ENCODE results near the gene CLOCK.

Gene CLOCK

GRCh38 chr4:55396308-55397125 lies 150.2 kb downstream of the CLOCK start:
- peaks cover 26% of the 10 kb centered on the region for H3K4me1 ChIP-seq (ENCODE audit: insufficient read depth, low read length)
- H2AFZ ChIP-seq (ENCODE audit: low read depth, low read length): peak overlapping the region; percentile 83
- H3K9me3 ChIP-seq (ENCODE audit: low read length): no peaks in the 10 kb centered on the region
- peaks cover 13% of the 10 kb centered on the region for H3K36me3 ChIP-seq (ENCODE audit: insufficient read depth, low read length)
- no peaks in the 10 kb centered on the region for H3K27me3 ChIP-seq (ENCODE audit: insufficient read depth, low read length)
- peak overlapping the region; percentile 96 for H3K4me3 ChIP-seq (ENCODE audit: low read length)

DNA sequence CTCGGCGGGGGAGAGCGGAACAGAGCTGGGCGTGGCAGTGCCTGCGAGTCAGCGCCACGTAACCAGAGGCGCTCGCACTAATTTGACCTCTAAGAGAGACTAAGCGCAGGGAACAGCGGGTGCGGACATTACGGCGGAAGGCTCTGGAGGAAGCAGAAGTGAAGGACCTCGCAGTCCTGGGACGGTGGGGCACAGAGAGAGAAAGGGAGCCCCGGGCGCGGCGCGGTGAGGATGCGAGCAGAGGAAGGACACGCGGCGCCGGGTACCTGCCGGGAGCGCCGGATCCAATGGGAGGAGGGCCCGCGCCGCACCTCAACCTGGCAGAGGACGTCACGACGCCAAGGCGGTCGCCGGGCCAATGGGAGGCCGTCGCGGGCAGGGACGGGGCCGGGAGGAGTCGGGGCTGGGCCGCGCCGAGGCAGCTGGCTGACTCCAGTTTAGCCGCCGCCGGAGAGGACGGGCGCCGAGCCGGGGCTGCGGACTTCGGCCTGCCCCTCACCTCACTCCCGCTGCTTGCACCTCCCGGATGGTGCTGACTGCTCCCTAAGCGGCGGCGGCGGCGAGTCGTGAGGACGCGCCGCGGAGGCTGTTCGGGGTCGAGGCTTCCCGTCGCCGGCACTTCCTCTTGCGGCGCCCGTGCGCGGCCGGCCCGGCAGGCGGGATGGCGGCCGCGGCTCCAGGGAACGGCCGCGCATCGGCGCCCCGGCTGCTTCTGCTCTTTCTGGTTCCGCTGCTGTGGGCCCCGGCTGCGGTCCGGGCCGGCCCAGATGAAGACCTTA lies 151.0 kb downstream of the CLOCK start, which contains the start of gene TMEM165:
Gene TMEM165 (plus strand): TSS at position 429 of the 779 bp plus-strand sequence. CDS start 233 bp downstream, at position 662.
- H3K27me3 ChIP-seq (ENCODE audit: insufficient read depth, low read length): no peaks in the 10 kb centered on the region
- H3K36me3 ChIP-seq (ENCODE audit: insufficient read depth, low read length): peaks cover 5% of the 10 kb centered on the region
- peak within 1 kb of the TSS; percentile 83 for H2AFZ ChIP-seq (ENCODE audit: low read depth, low read length)
- no peaks in the 10 kb centered on the region for H3K9me3 ChIP-seq (ENCODE audit: low read length)
- H3K4me3 ChIP-seq (ENCODE audit: low read length): peak within 1 kb of the TSS; percentile 96
- peaks cover 26% of the 10 kb centered on the region for H3K4me1 ChIP-seq (ENCODE audit: insufficient read depth, low read length)

DNA sequence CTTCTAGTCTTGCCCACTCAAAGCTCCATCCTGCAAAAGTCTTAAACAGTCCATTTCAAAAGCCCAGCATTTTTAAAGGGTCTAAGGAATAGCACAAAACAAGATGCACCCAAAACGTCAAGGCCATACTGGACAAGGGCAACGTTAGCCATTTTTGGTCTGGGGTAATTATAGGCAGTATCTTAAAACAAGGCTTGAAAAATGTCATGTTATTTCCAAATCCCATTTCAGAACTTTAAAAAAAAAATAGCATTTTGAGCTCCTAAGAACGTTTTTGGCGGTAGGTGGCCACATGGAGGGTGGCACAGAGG lies 151.5 kb downstream of the CLOCK start:
- H3K36me3 ChIP-seq (ENCODE audit: insufficient read depth, low read length): peaks cover 3% of the 10 kb centered on the region
- peak overlapping the region; percentile 83 for H2AFZ ChIP-seq (ENCODE audit: low read depth, low read length)
- peaks cover 26% of the 10 kb centered on the region for H3K4me1 ChIP-seq (ENCODE audit: insufficient read depth, low read length)
- no peaks in the 10 kb centered on the region for H3K27me3 ChIP-seq (ENCODE audit: insufficient read depth, low read length)
- no peaks in the 10 kb centered on the region for H3K9me3 ChIP-seq (ENCODE audit: low read length)
- peak overlapping the region; percentile 96 for H3K4me3 ChIP-seq (ENCODE audit: low read length)

DNA sequence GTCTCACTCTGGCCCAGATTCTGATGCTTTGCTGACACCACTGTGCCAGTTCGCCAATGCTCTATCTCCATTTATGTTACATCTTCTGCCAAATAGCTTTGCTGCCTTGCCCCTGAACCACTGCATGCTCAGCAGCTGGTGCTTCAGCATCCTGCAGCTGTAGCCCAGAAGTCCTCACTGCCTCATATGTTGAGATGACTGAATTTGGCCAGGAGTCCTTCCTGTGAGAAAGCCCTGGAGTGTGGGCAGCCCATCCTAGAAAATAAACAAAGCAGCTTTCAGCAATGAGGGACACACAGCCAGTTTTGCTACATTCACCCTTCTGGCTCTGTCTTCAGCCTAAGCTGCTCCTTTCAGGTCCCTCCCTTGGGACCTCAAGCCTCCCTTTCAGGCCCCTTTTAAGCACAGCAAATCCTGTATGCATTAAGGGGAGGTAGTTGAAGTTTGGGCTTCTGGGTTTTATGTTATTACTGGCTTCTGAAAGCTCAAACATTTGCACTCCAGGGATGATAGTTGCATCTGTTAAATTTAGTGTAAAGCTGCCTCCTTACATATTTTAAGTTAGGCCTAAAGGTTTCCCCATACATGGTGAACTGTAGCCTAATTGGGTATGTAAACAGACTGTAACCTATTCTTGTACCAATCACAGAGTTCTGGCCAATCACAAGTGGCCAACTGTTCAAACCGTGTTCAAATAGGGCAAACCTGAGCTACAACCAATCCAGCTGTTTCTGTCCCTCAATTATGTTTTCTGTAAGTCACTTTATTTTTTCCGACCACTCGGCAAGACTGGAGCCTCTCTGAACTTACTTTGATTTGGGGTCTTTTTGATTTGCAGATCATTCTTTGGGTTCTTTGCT lies 153.0 kb downstream of the CLOCK start:
- peaks cover 20% of the 10 kb centered on the region for H3K4me1 ChIP-seq (ENCODE audit: insufficient read depth, low read length)
- H3K27me3 ChIP-seq (ENCODE audit: insufficient read depth, low read length): no peaks in the 10 kb centered on the region
- no peaks in the 10 kb centered on the region for H3K9me3 ChIP-seq (ENCODE audit: low read length)
- H3K4me3 ChIP-seq (ENCODE audit: low read length): no peak overlapping the region
- H2AFZ ChIP-seq (ENCODE audit: low read depth, low read length): no peak overlapping the region
- H3K36me3 ChIP-seq (ENCODE audit: insufficient read depth, low read length): no peaks in the 10 kb centered on the region

- no peaks in the 10 kb centered on the region for H3K36me3 ChIP-seq (ENCODE audit: insufficient read depth, low read length)
- no peaks in the 10 kb centered on the region for H3K27me3 ChIP-seq (ENCODE audit: insufficient read depth, low read length)
- H3K4me3 ChIP-seq (ENCODE audit: low read length): no peak overlapping the region
- H2AFZ ChIP-seq (ENCODE audit: low read depth, low read length): no peak overlapping the region
- no peaks in the 10 kb centered on the region for H3K4me1 ChIP-seq (ENCODE audit: insufficient read depth, low read length)
- no peaks in the 10 kb centered on the region for H3K9me3 ChIP-seq (ENCODE audit: low read length)
These were observed 159.9 kb downstream of the CLOCK start for GRCh38 chr4:55386840-55387239.

DNA sequence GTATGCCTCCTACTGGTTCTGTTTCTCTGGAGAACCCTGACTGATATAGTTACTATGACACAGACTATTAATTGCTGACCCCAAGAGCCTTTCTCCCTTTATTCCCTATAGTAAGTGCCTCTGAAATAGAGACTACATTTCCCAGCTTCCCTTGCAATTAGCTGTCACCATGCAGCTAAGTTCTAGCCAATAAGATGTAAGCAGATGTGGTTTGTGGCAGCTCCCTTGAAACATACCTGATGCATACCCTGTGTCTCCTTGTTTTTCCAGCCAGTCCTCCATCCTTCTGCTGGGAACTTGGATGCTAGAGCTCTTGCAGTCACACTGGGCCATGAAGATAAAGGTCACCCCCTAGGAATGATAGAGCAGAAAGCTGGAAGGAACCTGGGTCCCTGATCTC lies 160.6 kb downstream of the CLOCK start:
- H3K4me1 ChIP-seq (ENCODE audit: insufficient read depth, low read length): no peaks in the 10 kb centered on the region
- H3K9me3 ChIP-seq (ENCODE audit: low read length): no peaks in the 10 kb centered on the region
- H3K36me3 ChIP-seq (ENCODE audit: insufficient read depth, low read length): no peaks in the 10 kb centered on the region
- H3K27me3 ChIP-seq (ENCODE audit: insufficient read depth, low read length): no peaks in the 10 kb centered on the region
- H3K4me3 ChIP-seq (ENCODE audit: low read length): no peak overlapping the region
- no peak overlapping the region for H2AFZ ChIP-seq (ENCODE audit: low read depth, low read length)

- Histone ChIP-seq H3K9me3 (ENCODE audit: low read length) (no peaks in the 10 kb centered on the region), H3K4me3 (ENCODE audit: low read length) (no peak overlapping the region), H3K4me1 (ENCODE audit: insufficient read depth, low read length) (no peaks in the 10 kb centered on the region), H3K36me3 (ENCODE audit: insufficient read depth, low read length) (no peaks in the 10 kb centered on the region), H2AFZ (ENCODE audit: low read depth, low read length) (no peak overlapping the region), H3K27me3 (ENCODE audit: insufficient read depth, low read length) (no peaks in the 10 kb centered on the region)
These were observed 161.5 kb downstream of the CLOCK start for GRCh38 chr4:55385201-55385649.

DNA sequence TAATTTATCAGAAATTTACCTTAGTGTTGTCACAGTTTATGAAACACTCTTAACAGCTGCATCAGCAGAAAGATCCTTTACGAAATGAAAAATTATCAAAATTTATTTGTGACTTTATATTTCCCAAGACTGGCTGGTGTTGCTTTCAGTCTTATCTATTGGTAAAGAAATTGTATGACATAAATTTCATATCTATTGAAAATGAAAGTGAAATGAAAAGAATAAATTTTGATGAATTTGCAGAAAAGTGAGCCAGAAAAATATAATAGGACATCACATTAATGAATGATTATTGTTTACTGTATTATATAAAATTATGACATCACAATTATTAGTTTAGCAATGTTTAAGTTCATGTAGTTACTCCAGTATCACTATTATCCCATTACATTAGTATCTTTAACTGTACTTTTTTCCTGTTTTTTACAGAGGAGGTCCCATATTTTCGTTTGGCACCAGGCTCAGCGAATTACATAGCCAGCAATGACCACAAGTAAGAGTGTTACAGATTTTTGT lies 164.2 kb downstream of the CLOCK start:
- no peak overlapping the region for H2AFZ ChIP-seq (ENCODE audit: low read depth, low read length)
- no peaks in the 10 kb centered on the region for H3K4me1 ChIP-seq (ENCODE audit: insufficient read depth, low read length)
- H3K4me3 ChIP-seq (ENCODE audit: low read length): no peak overlapping the region

GRCh38 chr4:55381502-55381901 lies 165.2 kb downstream of the CLOCK start:
- H3K4me1 ChIP-seq (ENCODE audit: insufficient read depth, low read length): no peaks in the 10 kb centered on the region
- H2AFZ ChIP-seq (ENCODE audit: low read depth, low read length): no peak overlapping the region
- H3K36me3 ChIP-seq (ENCODE audit: insufficient read depth, low read length): no peaks in the 10 kb centered on the region
- no peaks in the 10 kb centered on the region for H3K27me3 ChIP-seq (ENCODE audit: insufficient read depth, low read length)
- H3K4me3 ChIP-seq (ENCODE audit: low read length): no peak overlapping the region
- no peaks in the 10 kb centered on the region for H3K9me3 ChIP-seq (ENCODE audit: low read length)

More for the DNA sequence above, 164.2 kb downstream of the CLOCK start:
- no peaks in the 10 kb centered on the region for H3K27me3 ChIP-seq (ENCODE audit: insufficient read depth, low read length)
- no peaks in the 10 kb centered on the region for H3K9me3 ChIP-seq (ENCODE audit: low read length)
- no peaks in the 10 kb centered on the region for H3K36me3 ChIP-seq (ENCODE audit: insufficient read depth, low read length)

DNA sequence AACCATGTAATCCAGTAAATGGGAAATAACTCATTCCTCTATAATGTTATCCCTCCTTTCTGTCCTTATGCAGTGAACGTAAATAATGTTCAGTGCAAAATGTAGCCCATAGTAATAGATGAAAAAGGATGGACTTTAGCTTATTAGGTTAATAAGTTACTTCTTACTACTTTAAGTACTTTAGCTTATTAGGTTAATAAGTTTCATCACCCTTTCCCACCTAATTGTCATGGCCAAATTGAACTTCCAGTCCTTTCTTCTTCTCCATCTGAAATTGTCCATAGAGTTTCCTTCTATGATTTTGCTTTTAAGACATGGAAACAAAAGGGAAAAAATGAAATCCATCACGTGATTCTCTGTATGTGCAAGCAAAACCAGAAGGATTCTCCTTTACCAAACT lies 166.1 kb downstream of the CLOCK start:
- Histone ChIP-seq H3K36me3 (ENCODE audit: insufficient read depth, low read length) (no peaks in the 10 kb centered on the region), H3K4me3 (ENCODE audit: low read length) (no peak overlapping the region), H2AFZ (ENCODE audit: low read depth, low read length) (no peak overlapping the region), H3K9me3 (ENCODE audit: low read length) (no peaks in the 10 kb centered on the region), H3K4me1 (ENCODE audit: insufficient read depth, low read length) (no peaks in the 10 kb centered on the region), H3K27me3 (ENCODE audit: insufficient read depth, low read length) (no peaks in the 10 kb centered on the region)

GRCh38 chr4:55378617-55379467 lies 167.9 kb downstream of the CLOCK start:
- H3K4me1 ChIP-seq (ENCODE audit: insufficient read depth, low read length): no peaks in the 10 kb centered on the region
- H3K4me3 ChIP-seq (ENCODE audit: low read length): no peak overlapping the region
- H3K27me3 ChIP-seq (ENCODE audit: insufficient read depth, low read length): no peaks in the 10 kb centered on the region
- no peaks in the 10 kb centered on the region for H3K9me3 ChIP-seq (ENCODE audit: low read length)
- H3K36me3 ChIP-seq (ENCODE audit: insufficient read depth, low read length): no peaks in the 10 kb centered on the region
- H2AFZ ChIP-seq (ENCODE audit: low read depth, low read length): no peak overlapping the region
